ENCODE measurements around the gene DNAJC30.
"Not testable (repeated sequence)": the region's sequence is repeated elsewhere in the genome, so short reads cannot be mapped to it uniquely, and the experiment has no call there.

Gene DNAJC30

GRCh38 chr7:73683056-73683787 lies at the start of gene DNAJC30, which contains the start of gene BUD23:
Gene DNAJC30 (minus strand): TSS chr7:73683453. CDS start chr7:73683423, 30 bp downstream.
Gene BUD23 (plus strand): TSS chr7:73683597. CDS start chr7:73683626, 29 bp downstream.
- peaks cover 28% of the 10 kb centered on the region for H3K36me3 ChIP-seq (ENCODE audit: insufficient read depth, low read length)
- peak within 1 kb of the TSS; percentile 8 for H2AFZ ChIP-seq (ENCODE audit: low read depth, low read length)
- peak within 1 kb of the TSS; percentile 77 for H3K4me3 ChIP-seq (ENCODE audit: low read length)
- H3K4me1 ChIP-seq (ENCODE audit: insufficient read depth, low read length), result peaks cover 30% of the 10 kb centered on the region
- peaks cover 3% of the 10 kb centered on the region for H3K9me3 ChIP-seq (ENCODE audit: low read length)
- H3K27me3 ChIP-seq (ENCODE audit: insufficient read depth, low read length), result no peaks in the 10 kb centered on the region

- peaks cover 10% of the 10 kb centered on the region for H3K36me3 ChIP-seq (ENCODE audit: insufficient read depth, low read length)
These were observed 49.1 kb upstream of the DNAJC30 start for GRCh38 chr7:73732397-73732796.

GRCh38 chr7:73730485-73730884 lies 47.2 kb upstream of the DNAJC30 start:
- no peak overlapping the region for H3K4me3 ChIP-seq (ENCODE audit: low read length)
- no peak overlapping the region for H2AFZ ChIP-seq (ENCODE audit: low read depth, low read length)
- peaks cover 3% of the 10 kb centered on the region for H3K4me1 ChIP-seq (ENCODE audit: insufficient read depth, low read length)
- H3K9me3 ChIP-seq (ENCODE audit: low read length), result no peaks in the 10 kb centered on the region
- H3K27me3 ChIP-seq (ENCODE audit: insufficient read depth, low read length), result no peaks in the 10 kb centered on the region
- no peaks in the 10 kb centered on the region for H3K36me3 ChIP-seq (ENCODE audit: insufficient read depth, low read length)

More at GRCh38 chr7:73732397-73732796, 49.1 kb upstream of the DNAJC30 start:
- Histone ChIP-seq H3K27me3 (ENCODE audit: insufficient read depth, low read length) (no peaks in the 10 kb centered on the region), H3K4me3 (ENCODE audit: low read length) (no peak overlapping the region), H2AFZ (ENCODE audit: low read depth, low read length) (no peak overlapping the region), H3K4me1 (ENCODE audit: insufficient read depth, low read length) (peaks cover 3% of the 10 kb centered on the region), H3K9me3 (ENCODE audit: low read length) (no peaks in the 10 kb centered on the region)

- Histone ChIP-seq H3K4me1 (ENCODE audit: insufficient read depth, low read length) (peaks cover 3% of the 10 kb centered on the region), H3K4me3 (ENCODE audit: low read length) (no peak overlapping the region), H3K27me3 (ENCODE audit: insufficient read depth, low read length) (no peaks in the 10 kb centered on the region), H2AFZ (ENCODE audit: low read depth, low read length) (no peak overlapping the region), H3K9me3 (ENCODE audit: low read length) (no peaks in the 10 kb centered on the region), H3K36me3 (ENCODE audit: insufficient read depth, low read length) (no peaks in the 10 kb centered on the region)
These were observed 45.3 kb upstream of the DNAJC30 start for GRCh38 chr7:73728551-73728950.

- no peaks in the 10 kb centered on the region for H3K9me3 ChIP-seq (ENCODE audit: low read length)
- no peaks in the 10 kb centered on the region for H3K36me3 ChIP-seq (ENCODE audit: insufficient read depth, low read length)
- H3K27me3 ChIP-seq (ENCODE audit: insufficient read depth, low read length), result no peaks in the 10 kb centered on the region
- peaks cover 3% of the 10 kb centered on the region for H3K4me1 ChIP-seq (ENCODE audit: insufficient read depth, low read length)
- no peak overlapping the region for H2AFZ ChIP-seq (ENCODE audit: low read depth, low read length)
- no peak overlapping the region for H3K4me3 ChIP-seq (ENCODE audit: low read length)
These were observed 44.7 kb upstream of the DNAJC30 start for GRCh38 chr7:73727952-73728351.

GRCh38 chr7:73726083-73726466 lies 42.8 kb upstream of the DNAJC30 start:
- no peak overlapping the region for H3K4me3 ChIP-seq (ENCODE audit: low read length)
- H3K27me3 ChIP-seq (ENCODE audit: insufficient read depth, low read length), result peaks cover 3% of the 10 kb centered on the region
- H2AFZ ChIP-seq (ENCODE audit: low read depth, low read length), result no peak overlapping the region
- peaks cover 3% of the 10 kb centered on the region for H3K4me1 ChIP-seq (ENCODE audit: insufficient read depth, low read length)
- H3K36me3 ChIP-seq (ENCODE audit: insufficient read depth, low read length), result no peaks in the 10 kb centered on the region
- H3K9me3 ChIP-seq (ENCODE audit: low read length), result no peaks in the 10 kb centered on the region

GRCh38 chr7:73723813-73724212 lies 40.6 kb upstream of the DNAJC30 start:
- Histone ChIP-seq H3K27me3 (ENCODE audit: insufficient read depth, low read length) (peaks cover 3% of the 10 kb centered on the region), H2AFZ (ENCODE audit: low read depth, low read length) (no peak overlapping the region), H3K4me3 (ENCODE audit: low read length) (no peak overlapping the region)

GRCh38 chr7:73722785-73723184 lies 39.5 kb upstream of the DNAJC30 start:
- peaks cover 4% of the 10 kb centered on the region for H3K4me1 ChIP-seq (ENCODE audit: insufficient read depth, low read length)
- H3K4me3 ChIP-seq (ENCODE audit: low read length), result no peak overlapping the region
- no peaks in the 10 kb centered on the region for H3K9me3 ChIP-seq (ENCODE audit: low read length)
- H3K27me3 ChIP-seq (ENCODE audit: insufficient read depth, low read length), result peaks cover 3% of the 10 kb centered on the region
- no peak overlapping the region for H2AFZ ChIP-seq (ENCODE audit: low read depth, low read length)
- H3K36me3 ChIP-seq (ENCODE audit: insufficient read depth, low read length), result no peaks in the 10 kb centered on the region

More at GRCh38 chr7:73723813-73724212, 40.6 kb upstream of the DNAJC30 start:
- H3K9me3 ChIP-seq (ENCODE audit: low read length), result no peaks in the 10 kb centered on the region
- H3K4me1 ChIP-seq (ENCODE audit: insufficient read depth, low read length), result no peaks in the 10 kb centered on the region
- H3K36me3 ChIP-seq (ENCODE audit: insufficient read depth, low read length), result no peaks in the 10 kb centered on the region

- not testable (repeated sequence) for H3K9me3 ChIP-seq (ENCODE audit: low read length); H2AFZ ChIP-seq (ENCODE audit: low read depth, low read length); H3K36me3 ChIP-seq (ENCODE audit: insufficient read depth, low read length); H3K4me1 ChIP-seq (ENCODE audit: insufficient read depth, low read length); H3K4me3 ChIP-seq (ENCODE audit: low read length); H3K27me3 ChIP-seq (ENCODE audit: insufficient read depth, low read length)
These were observed 38.9 kb upstream of the DNAJC30 start for GRCh38 chr7:73722182-73722581.

GRCh38 chr7:73721377-73721817 lies 38.1 kb upstream of the DNAJC30 start:
- Histone ChIP-seq H3K36me3 (ENCODE audit: insufficient read depth, low read length) (no peaks in the 10 kb centered on the region), H3K4me1 (ENCODE audit: insufficient read depth, low read length) (peaks cover 5% of the 10 kb centered on the region), H3K4me3 (ENCODE audit: low read length) (no peak overlapping the region), H2AFZ (ENCODE audit: low read depth, low read length) (no peak overlapping the region), H3K9me3 (ENCODE audit: low read length) (no peaks in the 10 kb centered on the region), H3K27me3 (ENCODE audit: insufficient read depth, low read length) (peaks cover 3% of the 10 kb centered on the region)

GRCh38 chr7:73720443-73720842 lies 37.2 kb upstream of the DNAJC30 start:
- H3K4me1 ChIP-seq (ENCODE audit: insufficient read depth, low read length), result peaks cover 13% of the 10 kb centered on the region
- H3K36me3 ChIP-seq (ENCODE audit: insufficient read depth, low read length); H3K27me3 ChIP-seq (ENCODE audit: insufficient read depth, low read length); H2AFZ ChIP-seq (ENCODE audit: low read depth, low read length); H3K4me3 ChIP-seq (ENCODE audit: low read length); H3K9me3 ChIP-seq (ENCODE audit: low read length): not testable (repeated sequence)

GRCh38 chr7:73719806-73720169 lies 36.5 kb upstream of the DNAJC30 start:
- H3K4me1 ChIP-seq (ENCODE audit: insufficient read depth, low read length), result peaks cover 13% of the 10 kb centered on the region
- H3K4me3 ChIP-seq (ENCODE audit: low read length), result peak overlapping the region; percentile 67
- no peaks in the 10 kb centered on the region for H3K36me3 ChIP-seq (ENCODE audit: insufficient read depth, low read length)
- peaks cover 3% of the 10 kb centered on the region for H3K27me3 ChIP-seq (ENCODE audit: insufficient read depth, low read length)
- no peak overlapping the region for H2AFZ ChIP-seq (ENCODE audit: low read depth, low read length)
- no peaks in the 10 kb centered on the region for H3K9me3 ChIP-seq (ENCODE audit: low read length)

- Histone ChIP-seq H3K9me3 (ENCODE audit: low read length) (no peaks in the 10 kb centered on the region), H2AFZ (ENCODE audit: low read depth, low read length) (peak within 1 kb of the TSS; percentile 97), H3K36me3 (ENCODE audit: insufficient read depth, low read length) (no peaks in the 10 kb centered on the region), H3K4me3 (ENCODE audit: low read length) (peak within 1 kb of the TSS; percentile 67), H3K4me1 (ENCODE audit: insufficient read depth, low read length) (peaks cover 13% of the 10 kb centered on the region), H3K27me3 (ENCODE audit: insufficient read depth, low read length) (peaks cover 3% of the 10 kb centered on the region)
These were observed 35.9 kb upstream of the DNAJC30 start, which contains the start of gene STX1A for GRCh38 chr7:73718905-73719805. Gene STX1A (minus strand): TSS chr7:73719669. CDS start chr7:73719631, 38 bp downstream.
